Measurements from ENCODE around the gene FKBP9. TPM values are rescaled to one million over a fixed set of nuclear protein-coding genes. Genes with fewer than 3 reads are reported as not detected.

FKBP9 gene
- total RNA-seq, 1 experiment from 2014 or later = 11.0 TPM

GRCh38 chr7:33048257-33048656 is 91.0 kb downstream of the FKBP9 start:
- TF ChIP-seq NR3C1 (CRISPR knock-in tag; conservative IDR thresholded peaks at IDR 0.05; ENCODE audit: low read depth) = no peak
- TF ChIP-seq ZNF425 (CRISPR knock-in tag; conservative IDR thresholded peaks at IDR 0.05) = no peak
- TF ChIP-seq MYBL2 (CRISPR knock-in tag; IDR thresholded peaks at IDR 0.05) = no peak
- TF ChIP-seq ELF4 (CRISPR knock-in tag; IDR thresholded peaks at IDR 0.05; ENCODE audit: low read depth) = no peak
- TF ChIP-seq SMAD4 (CRISPR knock-in tag; IDR thresholded peaks at IDR 0.05) = no peak
- no peak for TF ChIP-seq JUN (CRISPR knock-in tag; IDR thresholded peaks at IDR 0.05)

GRCh38 chr7:33048704-33049103 is 91.5 kb downstream of the FKBP9 start:
- no peaks in the 10 kb centered on the region for H3K27me3 Mint-ChIP-seq (ENCODE audit: low read depth)
- 0 out of 2 replicates have a peak, but pooled peaks cover 4% of the 10 kb centered on the region for H3K4me1 Mint-ChIP-seq
- ChIA-PET POLR2A (no interaction called here), CTCF (interaction anchor here (1.2 kb wide), 1 partner anchor 61 kb away, joined by 3 read pairs; no protein-coding TSS in a partner anchor)
- no peak overlapping the region for H3K4me3 Mint-ChIP-seq
- no peaks in the 10 kb centered on the region; the same call in 1 of the 2 replicates for H3K9me3 Mint-ChIP-seq
- DNase-seq (ENCODE audit: low spot score) = no peak
- no peak for ATAC-seq
- no peak overlapping the region for H3K27ac Mint-ChIP-seq
- no peaks in the 10 kb centered on the region; the same call in 1 of the 2 replicates for H3K36me3 Mint-ChIP-seq
- no peak for TF ChIP-seq ZNF121 (CRISPR knock-in tag; IDR thresholded peaks at IDR 0.05)
- no peak for TF ChIP-seq E2F5 (CRISPR knock-in tag; IDR thresholded peaks at IDR 0.05)
- TF ChIP-seq ATF2 (CRISPR knock-in tag; IDR thresholded peaks at IDR 0.05; ENCODE audit: borderline replicate concordance, low read depth) = no peak
- TF ChIP-seq ZNF281 (CRISPR knock-in tag; IDR thresholded peaks at IDR 0.05) = no peak
- no peak for TF ChIP-seq ZMAT4 (CRISPR knock-in tag; IDR thresholded peaks at IDR 0.05)
- no peak for TF ChIP-seq ZBTB43 (CRISPR knock-in tag; IDR thresholded peaks at IDR 0.05)
- TF ChIP-seq ATF6 (CRISPR knock-in tag; IDR thresholded peaks at IDR 0.05) = no peak
- no peak for TF ChIP-seq E2F1 (CRISPR knock-in tag; IDR thresholded peaks at IDR 0.05)
- no peak for TF ChIP-seq RELA (CRISPR knock-in tag; IDR thresholded peaks at IDR 0.05; ENCODE audit: borderline replicate concordance)
- no peak for TF ChIP-seq ZNF396 (CRISPR knock-in tag; IDR thresholded peaks at IDR 0.05; ENCODE audit: borderline replicate concordance)
- TF ChIP-seq EMX1 (CRISPR knock-in tag; IDR thresholded peaks at IDR 0.05) = no peak
- no peak for TF ChIP-seq IRF1 (CRISPR knock-in tag; IDR thresholded peaks at IDR 0.05)
- no peak for TF ChIP-seq NFE2L1 (CRISPR knock-in tag; IDR thresholded peaks at IDR 0.05)
- TF ChIP-seq FOXJ3 (CRISPR knock-in tag; IDR thresholded peaks at IDR 0.05; ENCODE audit: borderline replicate concordance) = no peak
- TF ChIP-seq NR2C2 (CRISPR knock-in tag; IDR thresholded peaks at IDR 0.05) = no peak

More at GRCh38 chr7:33048257-33048656, 91.0 kb downstream of the FKBP9 start:
- Mint-ChIP-seq H3K9me3 (no peaks in the 10 kb centered on the region; the same call in 1 of the 2 replicates), H3K27ac (no peak overlapping the region), H3K36me3 (no peaks in the 10 kb centered on the region; the same call in 1 of the 2 replicates), H3K27me3 (ENCODE audit: low read depth) (no peaks in the 10 kb centered on the region), H3K4me3 (no peak overlapping the region), H3K4me1 (0 out of 2 replicates have a peak, but pooled peaks cover 4% of the 10 kb centered on the region)
- DNase-seq (ENCODE audit: low spot score) (no peak), ATAC-seq (no peak)
- ChIA-PET POLR2A (no interaction called here), CTCF (interaction anchor here (1.2 kb wide), 1 partner anchor 61 kb away, joined by 3 read pairs; no protein-coding TSS in a partner anchor)

All from WTC11 (cell line).